ENCODE results near the gene ZCCHC17. TPM values are rescaled to one million over a fixed set of nuclear protein-coding genes. Genes with fewer than 3 reads are reported as not detected.

Gene ZCCHC17
- total RNA-seq, 2 experiments from 2014 or later = 7.3 to 7.6 TPM

DNA sequence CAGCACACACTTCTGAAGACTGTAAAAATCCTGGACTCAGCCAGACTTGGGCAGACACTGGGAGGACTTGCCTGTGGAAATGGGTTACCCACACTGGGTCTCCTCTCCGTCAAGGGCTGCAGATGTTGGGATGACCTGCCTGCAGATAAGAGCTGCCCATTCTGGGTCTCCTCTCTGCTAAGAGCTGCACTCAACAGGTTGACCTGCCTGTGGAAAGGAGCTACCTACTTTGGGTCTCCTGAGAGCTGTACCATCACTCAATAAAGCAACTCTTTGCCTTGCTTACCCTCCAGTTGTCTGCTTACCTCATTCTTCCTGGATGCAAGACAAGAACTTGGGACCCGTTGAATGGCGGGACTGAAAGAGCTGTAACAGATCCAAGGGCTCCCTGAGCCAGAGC is 28.2 kb downstream of the ZCCHC17 start:
- H3K9me3 Mint-ChIP-seq = no peaks in the 10 kb centered on the region
- H3K27ac ChIP-seq (ENCODE audit: low read depth in 1 of 2, low read length in 2 of 2) = no peak overlapping the region
- POLR2A ChIA-PET = no interaction called here
- TF ChIP-seq CTCF (IDR thresholded peaks at IDR 0.05) = no peak
- no peak for ATAC-seq (ENCODE audit: poor library complexity)
- intact Hi-C loops (cut with DNase I, micrococcal nuclease) = no loop called here
- no peak overlapping the region for H3K4me3 ChIP-seq (ENCODE audit: low read length)
- H3K36me3 ChIP-seq (ENCODE audit: insufficient read depth, low read length) = peaks cover 22% of the 10 kb centered on the region
- no peaks in the 10 kb centered on the region for H3K4me1 ChIP-seq (ENCODE audit: insufficient read depth, low read length)
- CTCF ChIA-PET = no interaction called here
- no peaks in the 10 kb centered on the region for H3K27me3 Mint-ChIP-seq
- no peak overlapping the region for H3K27ac Mint-ChIP-seq
- no peak for DNase-seq
- H3K4me3 Mint-ChIP-seq = no peak overlapping the region
- no peaks in the 10 kb centered on the region for H3K4me1 Mint-ChIP-seq (ENCODE audit: low read depth)
- H3K9me3 ChIP-seq (ENCODE audit: control insufficient read depth in 1 of 2, insufficient read depth in 1 of 2, low read length in 2 of 2) = no peaks in the 10 kb centered on the region
- peaks cover 39% of the 10 kb centered on the region for H3K36me3 Mint-ChIP-seq (ENCODE audit: low read depth)
- no peaks in the 10 kb centered on the region for H3K27me3 ChIP-seq (ENCODE audit: control insufficient read depth in 1 of 2, insufficient read depth in 2 of 2, low read length in 2 of 2)

- Histone ChIP-seq H3K27ac (ENCODE audit: low read depth in 1 of 2, low read length in 2 of 2) (no peak overlapping the region), H3K36me3 (ENCODE audit: insufficient read depth, low read length) (peaks cover 14% of the 10 kb centered on the region), H3K4me3 (ENCODE audit: low read length) (no peak overlapping the region), H3K27me3 (ENCODE audit: control insufficient read depth in 1 of 2, insufficient read depth in 2 of 2, low read length in 2 of 2) (no peaks in the 10 kb centered on the region), H3K9me3 (ENCODE audit: control insufficient read depth in 1 of 2, insufficient read depth in 1 of 2, low read length in 2 of 2) (no peaks in the 10 kb centered on the region), H3K4me1 (ENCODE audit: insufficient read depth, low read length) (no peaks in the 10 kb centered on the region)
- POLR2A ChIA-PET = no interaction called here
- no peak for TF ChIP-seq CTCF (IDR thresholded peaks at IDR 0.05)
- intact Hi-C loops (cut with DNase I, micrococcal nuclease) = no loop called here
- DNase-seq = no peak
- Mint-ChIP-seq H3K9me3 (no peaks in the 10 kb centered on the region), H3K27me3 (no peaks in the 10 kb centered on the region), H3K36me3 (ENCODE audit: low read depth) (peaks cover 33% of the 10 kb centered on the region), H3K4me3 (no peak overlapping the region), H3K27ac (no peak overlapping the region), H3K4me1 (ENCODE audit: low read depth) (no peaks in the 10 kb centered on the region)
- ATAC-seq (ENCODE audit: poor library complexity) = no peak
- CTCF ChIA-PET = no interaction called here
Measured at GRCh38 chr1:31326461-31326860, 29.6 kb downstream of the ZCCHC17 start.

GRCh38 chr1:31327381-31327780 is 30.5 kb downstream of the ZCCHC17 start:
- H3K9me3 Mint-ChIP-seq = no peaks in the 10 kb centered on the region
- no peak for TF ChIP-seq CTCF (IDR thresholded peaks at IDR 0.05)
- H3K4me3 ChIP-seq (ENCODE audit: low read length) = no peak overlapping the region
- CTCF ChIA-PET = no interaction called here
- ATAC-seq (ENCODE audit: poor library complexity) = no peak
- H3K27me3 ChIP-seq (ENCODE audit: control insufficient read depth in 1 of 2, insufficient read depth in 2 of 2, low read length in 2 of 2) = no peaks in the 10 kb centered on the region
- no peak overlapping the region for H3K27ac ChIP-seq (ENCODE audit: low read depth in 1 of 2, low read length in 2 of 2)
- H3K4me1 ChIP-seq (ENCODE audit: insufficient read depth, low read length) = no peaks in the 10 kb centered on the region
- POLR2A ChIA-PET = no interaction called here
- H3K9me3 ChIP-seq (ENCODE audit: control insufficient read depth in 1 of 2, insufficient read depth in 1 of 2, low read length in 2 of 2) = no peaks in the 10 kb centered on the region
- H3K36me3 ChIP-seq (ENCODE audit: insufficient read depth, low read length) = peaks cover 7% of the 10 kb centered on the region
- no peak overlapping the region for H3K4me3 Mint-ChIP-seq
- peaks cover 30% of the 10 kb centered on the region for H3K36me3 Mint-ChIP-seq (ENCODE audit: low read depth)
- intact Hi-C loops (cut with DNase I, micrococcal nuclease) = no loop called here
- no peaks in the 10 kb centered on the region for H3K27me3 Mint-ChIP-seq
- H3K27ac Mint-ChIP-seq = no peak overlapping the region
- no peaks in the 10 kb centered on the region for H3K4me1 Mint-ChIP-seq (ENCODE audit: low read depth)
- no peak for DNase-seq

Measured in CD4-positive, alpha-beta T cell (primary cell).